NCI-H345 treated with DMSO at 0.1 percent for 48 hours (cell line): ENCODE results near the gene MEF2A.

Experiments used
- DNase-seq: peaks from one replicate; lab custom pipeline; 2025; ENCODE audit not compliant: unreplicated experiment; lab: John Stamatoyannopoulos, UW

Gene MEF2A

GRCh38 chr15:99604865-99605264 lies 39.1 kb downstream of the MEF2A start:
- no peak for DNase-seq

GRCh38 chr15:99605490-99605931 lies 39.7 kb downstream of the MEF2A start:
- no peak for DNase-seq

GRCh38 chr15:99605990-99606389 lies 40.2 kb downstream of the MEF2A start:
- DNase-seq, result no peak

- DNase-seq, result no peak
These were observed 40.9 kb downstream of the MEF2A start for GRCh38 chr15:99606646-99607045.

GRCh38 chr15:99613481-99613880 lies 47.7 kb downstream of the MEF2A start:
- DNase-seq, result no peak

- DNase-seq, result no peak
These were observed 48.3 kb downstream of the MEF2A start for GRCh38 chr15:99613887-99614647.

- DNase-seq, result no peak
These were observed 49.0 kb downstream of the MEF2A start for GRCh38 chr15:99614749-99615288.

GRCh38 chr15:99615460-99615859 lies 49.7 kb downstream of the MEF2A start:
- DNase-seq, result no peak

GRCh38 chr15:99616129-99616528 lies 50.3 kb downstream of the MEF2A start:
- DNase-seq, result no peak

- DNase-seq, result no peak
These were observed 51.1 kb downstream of the MEF2A start for GRCh38 chr15:99616773-99617342.

- no peak for DNase-seq
These were observed 53.2 kb downstream of the MEF2A start for GRCh38 chr15:99618941-99619411.

- no peak for DNase-seq
These were observed 53.9 kb downstream of the MEF2A start for GRCh38 chr15:99619712-99620111.

GRCh38 chr15:99620178-99620577 lies 54.4 kb downstream of the MEF2A start:
- DNase-seq, result no peak

- DNase-seq, result no peak
These were observed 56.0 kb downstream of the MEF2A start for GRCh38 chr15:99621767-99622166.

GRCh38 chr15:99628374-99629001 lies 62.7 kb downstream of the MEF2A start:
- no peak for DNase-seq

- no peak for DNase-seq
These were observed 64.9 kb downstream of the MEF2A start for GRCh38 chr15:99630607-99631131.

- DNase-seq, result no peak
These were observed 65.5 kb downstream of the MEF2A start for GRCh38 chr15:99631255-99631654.

- DNase-seq, result no peak
These were observed 66.7 kb downstream of the MEF2A start for GRCh38 chr15:99632521-99632920.

- no peak for DNase-seq
These were observed 67.9 kb downstream of the MEF2A start for GRCh38 chr15:99633655-99634054.

GRCh38 chr15:99634576-99634975 lies 68.8 kb downstream of the MEF2A start:
- no peak for DNase-seq

- DNase-seq, result no peak
These were observed 69.4 kb downstream of the MEF2A start for GRCh38 chr15:99635145-99635544.

- no peak for DNase-seq
These were observed 70.0 kb downstream of the MEF2A start for GRCh38 chr15:99635794-99636193.
